Kidney epithelial cell (primary cell): ENCODE measurements around the gene CD28. TPM values are rescaled to one million over a fixed set of nuclear protein-coding genes. Genes with fewer than 3 reads are reported as not detected.

ENCODE experiments used
- DNase-seq: peaks from one replicate; pipeline ENCODE4 v3.0.0-alpha.2; 2010; ENCODE audit warnings: low read depth
- H3K27me3 ChIP-seq: 2 replicates; pipeline ENCODE4 v1.6.0; 2011; ENCODE audit warnings: low read length; ENCODE audit not compliant: control insufficient read depth, insufficient read depth
- H3K36me3 ChIP-seq: 2 replicates; pipeline ENCODE4 v1.5.1; 2011; ENCODE audit warnings: low read length; ENCODE audit not compliant: control insufficient read depth, insufficient read depth
- H3K4me3 ChIP-seq: 2 replicates; pipeline ENCODE4 v1.5.1; 2011; ENCODE audit warnings: low read depth, mild to moderate bottlenecking, control low read depth, low read length
- total RNA-seq: library from RNA; depleted of rRNA; stranded (reverse); fragments of >200 nt; gene quantifications from 2 replicates; pipeline ENCODE4 v1.2.3, GENCODE V29; 2015
- TF ChIP-seq, protein P1 (sequence below): IDR thresholded peaks from 2 replicates; pipeline ENCODE4 v1.5.1; 2011; ENCODE audit warnings: mild to moderate bottlenecking, moderate library complexity, low read length, control low read depth, inconsistent platforms; ENCODE audit not compliant: insufficient read depth, poor library complexity, severe bottlenecking

The CD28 gene
- total RNA-seq, 1 donor from 2014 or later, result not detected

DNA sequence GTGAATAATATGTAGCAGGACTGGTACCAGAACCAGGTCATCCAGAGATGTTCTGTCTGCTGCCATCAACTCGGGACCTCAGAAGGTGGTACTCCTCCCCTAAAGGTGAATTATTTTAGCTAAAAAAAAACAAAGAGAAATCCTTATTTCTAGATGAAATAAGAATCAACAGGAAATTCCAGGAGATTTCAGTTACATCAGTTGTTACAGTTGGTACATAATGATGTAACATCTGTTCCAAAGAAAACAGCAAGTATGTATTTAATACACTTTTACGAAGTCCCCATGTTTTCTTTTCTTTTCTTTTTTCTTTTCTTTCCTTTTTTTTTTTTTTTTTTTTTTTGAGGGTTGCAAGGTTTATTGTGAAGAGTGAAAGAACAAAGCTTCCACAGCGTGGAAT, 33.6 kb upstream of the CD28 start:
- H3K27me3 ChIP-seq, result no peaks in the 10 kb centered on the region
- TF ChIP-seq, protein P1, sequence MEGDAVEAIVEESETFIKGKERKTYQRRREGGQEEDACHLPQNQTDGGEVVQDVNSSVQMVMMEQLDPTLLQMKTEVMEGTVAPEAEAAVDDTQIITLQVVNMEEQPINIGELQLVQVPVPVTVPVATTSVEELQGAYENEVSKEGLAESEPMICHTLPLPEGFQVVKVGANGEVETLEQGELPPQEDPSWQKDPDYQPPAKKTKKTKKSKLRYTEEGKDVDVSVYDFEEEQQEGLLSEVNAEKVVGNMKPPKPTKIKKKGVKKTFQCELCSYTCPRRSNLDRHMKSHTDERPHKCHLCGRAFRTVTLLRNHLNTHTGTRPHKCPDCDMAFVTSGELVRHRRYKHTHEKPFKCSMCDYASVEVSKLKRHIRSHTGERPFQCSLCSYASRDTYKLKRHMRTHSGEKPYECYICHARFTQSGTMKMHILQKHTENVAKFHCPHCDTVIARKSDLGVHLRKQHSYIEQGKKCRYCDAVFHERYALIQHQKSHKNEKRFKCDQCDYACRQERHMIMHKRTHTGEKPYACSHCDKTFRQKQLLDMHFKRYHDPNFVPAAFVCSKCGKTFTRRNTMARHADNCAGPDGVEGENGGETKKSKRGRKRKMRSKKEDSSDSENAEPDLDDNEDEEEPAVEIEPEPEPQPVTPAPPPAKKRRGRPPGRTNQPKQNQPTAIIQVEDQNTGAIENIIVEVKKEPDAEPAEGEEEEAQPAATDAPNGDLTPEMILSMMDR, result no peak
- no peaks in the 10 kb centered on the region for H3K36me3 ChIP-seq
- H3K4me3 ChIP-seq, result no peak overlapping the region
- no peak for DNase-seq

- no peak for DNase-seq
- Histone ChIP-seq H3K36me3 (no peaks in the 10 kb centered on the region), H3K27me3 (no peaks in the 10 kb centered on the region), H3K4me3 (no peak overlapping the region)
- TF ChIP-seq, protein P1, result no peak
Observed at GRCh38 chr2:203673933-203674332, 32.5 kb upstream of the CD28 start.

DNA sequence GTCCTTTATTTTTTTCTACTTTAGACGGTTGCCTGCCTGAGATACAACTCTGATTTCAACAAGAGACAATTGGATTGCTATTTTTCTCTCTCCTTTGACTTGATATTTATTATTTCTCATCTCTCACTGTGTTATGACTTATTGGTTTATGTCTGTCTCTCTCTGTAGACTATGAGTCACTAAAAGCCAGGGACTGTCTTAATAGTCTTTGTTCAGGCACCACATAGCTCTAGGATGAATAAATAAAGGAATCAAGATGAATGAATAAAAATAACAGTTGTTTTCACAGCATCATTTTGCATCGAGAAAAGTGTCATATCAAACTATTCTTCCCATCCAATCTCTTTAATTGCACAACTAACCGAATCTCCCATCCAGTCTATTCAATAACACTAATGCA, 31.4 kb upstream of the CD28 start:
- H3K27me3 ChIP-seq, result no peaks in the 10 kb centered on the region
- TF ChIP-seq, protein P1, result no peak
- DNase-seq, result no peak
- no peaks in the 10 kb centered on the region for H3K36me3 ChIP-seq
- no peak overlapping the region for H3K4me3 ChIP-seq

GRCh38 chr2:203678971-203679370, 27.5 kb upstream of the CD28 start:
- TF ChIP-seq, protein P1, result no peak
- H3K27me3 ChIP-seq, result no peaks in the 10 kb centered on the region
- no peaks in the 10 kb centered on the region for H3K36me3 ChIP-seq
- no peak overlapping the region for H3K4me3 ChIP-seq
- DNase-seq, result no peak

- Histone ChIP-seq H3K4me3 (no peak overlapping the region), H3K36me3 (no peaks in the 10 kb centered on the region), H3K27me3 (no peaks in the 10 kb centered on the region)
- DNase-seq, result no peak
- TF ChIP-seq, protein P1, result no peak
Observed at GRCh38 chr2:203679401-203679800, 27.0 kb upstream of the CD28 start.

GRCh38 chr2:203681978-203682377, 24.5 kb upstream of the CD28 start:
- TF ChIP-seq, protein P1, result no peak
- DNase-seq, result no peak
- no peaks in the 10 kb centered on the region for H3K27me3 ChIP-seq
- no peaks in the 10 kb centered on the region for H3K36me3 ChIP-seq
- H3K4me3 ChIP-seq, result no peak overlapping the region
